AG04449 (cell line): ENCODE data around the gene NXT1.
A peak's percentile ranks its signal among the peaks of the same experiment; 100 is the strongest.

Experiments
- CTCF ChIA-PET: fragments of 350-600 bp; formaldehyde crosslinking; extraction: SDS; loops from one replicate; lab custom pipeline; 2021; ENCODE audit warnings: antibody characterized with exemption; lab: Yijun Ruan, JAX
- POLR2A ChIA-PET: fragments of 400-600, 350-600 bp; formaldehyde crosslinking; extraction: SDS; loops from one replicate; lab custom pipeline; 2020; ENCODE audit warnings: antibody characterized with exemption, inconsistent platforms; lab: Yijun Ruan, JAX
- DNase-seq: peaks from one replicate; pipeline ENCODE4 v3.0.0-alpha.2; 2010; ENCODE audit warnings: low read depth, low spot score
- H3K4me3 ChIP-seq: 2 replicates; pipeline ENCODE4 v1.5.1; 2011; ENCODE audit warnings: low read depth, mild to moderate bottlenecking, control low read depth, low read length
- TF ChIP-seq, protein P1 (sequence below): IDR thresholded peaks from one replicate; pipeline ENCODE4 v1.5.1; 2011; ENCODE audit warnings: mild to moderate bottlenecking, moderate library complexity, low read length, control low read depth, inconsistent platforms; ENCODE audit not compliant: insufficient read depth; ENCODE audit errors: missing control alignments

NXT1 gene

DNA sequence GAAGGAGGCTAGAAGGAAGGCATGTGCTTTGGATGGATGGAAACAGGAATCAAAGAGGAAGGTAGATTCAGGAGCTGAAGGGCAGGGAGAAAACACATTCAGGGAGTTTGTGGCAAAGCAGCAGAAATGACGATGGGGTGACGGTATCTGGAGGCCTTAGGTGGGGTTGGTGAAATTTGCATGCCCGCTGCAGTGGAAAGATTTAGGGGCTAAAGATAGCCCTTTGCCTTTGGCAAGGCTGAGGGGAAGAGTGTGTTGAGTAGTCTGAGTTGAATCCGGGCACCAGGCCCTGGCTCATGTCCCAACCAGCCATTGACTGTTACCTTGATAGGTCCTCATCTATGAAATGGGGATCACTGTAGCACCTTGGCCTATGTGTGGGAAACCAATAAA lies 12.7 kb downstream of the NXT1 start:
- TF ChIP-seq, protein P1, sequence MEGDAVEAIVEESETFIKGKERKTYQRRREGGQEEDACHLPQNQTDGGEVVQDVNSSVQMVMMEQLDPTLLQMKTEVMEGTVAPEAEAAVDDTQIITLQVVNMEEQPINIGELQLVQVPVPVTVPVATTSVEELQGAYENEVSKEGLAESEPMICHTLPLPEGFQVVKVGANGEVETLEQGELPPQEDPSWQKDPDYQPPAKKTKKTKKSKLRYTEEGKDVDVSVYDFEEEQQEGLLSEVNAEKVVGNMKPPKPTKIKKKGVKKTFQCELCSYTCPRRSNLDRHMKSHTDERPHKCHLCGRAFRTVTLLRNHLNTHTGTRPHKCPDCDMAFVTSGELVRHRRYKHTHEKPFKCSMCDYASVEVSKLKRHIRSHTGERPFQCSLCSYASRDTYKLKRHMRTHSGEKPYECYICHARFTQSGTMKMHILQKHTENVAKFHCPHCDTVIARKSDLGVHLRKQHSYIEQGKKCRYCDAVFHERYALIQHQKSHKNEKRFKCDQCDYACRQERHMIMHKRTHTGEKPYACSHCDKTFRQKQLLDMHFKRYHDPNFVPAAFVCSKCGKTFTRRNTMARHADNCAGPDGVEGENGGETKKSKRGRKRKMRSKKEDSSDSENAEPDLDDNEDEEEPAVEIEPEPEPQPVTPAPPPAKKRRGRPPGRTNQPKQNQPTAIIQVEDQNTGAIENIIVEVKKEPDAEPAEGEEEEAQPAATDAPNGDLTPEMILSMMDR, result no peak
- CTCF ChIA-PET, result interaction anchor here (2.1 kb wide), 1 partner anchor 13 kb away, joined by 7 read pairs; no protein-coding TSS in a partner anchor
- POLR2A ChIA-PET, result no interaction called here
- DNase-seq, result no peak
- peak overlapping the region; percentile 79 for H3K4me3 ChIP-seq

DNA sequence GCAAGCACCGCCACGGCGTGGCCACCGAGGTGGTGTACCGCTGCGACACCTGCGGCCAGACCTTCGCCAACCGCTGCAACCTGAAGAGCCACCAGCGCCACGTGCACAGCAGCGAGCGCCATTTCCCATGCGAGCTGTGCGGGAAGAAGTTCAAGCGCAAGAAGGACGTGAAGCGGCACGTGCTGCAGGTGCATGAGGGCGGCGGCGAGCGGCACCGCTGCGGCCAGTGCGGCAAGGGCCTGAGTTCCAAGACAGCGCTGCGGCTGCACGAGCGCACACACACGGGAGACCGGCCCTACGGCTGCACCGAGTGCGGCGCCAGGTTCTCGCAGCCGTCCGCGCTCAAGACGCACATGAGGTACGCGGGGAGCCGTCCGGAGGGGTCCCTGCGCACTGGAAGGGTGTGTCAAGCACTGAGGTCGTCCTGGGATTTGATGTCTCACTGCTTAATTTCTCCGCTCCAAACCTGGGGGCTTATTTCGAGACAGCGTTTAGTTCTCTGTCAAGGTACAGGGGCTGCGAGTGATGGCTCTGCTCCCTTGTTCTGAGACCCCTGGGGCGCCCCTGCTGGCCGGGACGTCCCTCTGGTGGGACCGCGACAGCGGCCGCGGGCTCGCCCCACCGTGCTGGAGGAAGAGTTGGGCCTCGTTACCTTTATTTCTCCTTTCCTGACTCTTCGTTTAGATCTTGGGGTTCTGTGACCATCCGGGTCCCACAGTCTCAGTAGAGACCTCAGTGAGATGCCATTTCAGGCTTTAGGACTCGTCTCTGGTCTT lies 15.0 kb downstream of the NXT1 start:
- ChIA-PET CTCF (interaction anchor here (1.4 kb wide), 1 partner anchor 9 kb away, joined by 4 read pairs; no protein-coding TSS in a partner anchor), POLR2A (no interaction called here)
- TF ChIP-seq, protein P1, result no peak
- no peak for DNase-seq
- no peak overlapping the region for H3K4me3 ChIP-seq

DNA sequence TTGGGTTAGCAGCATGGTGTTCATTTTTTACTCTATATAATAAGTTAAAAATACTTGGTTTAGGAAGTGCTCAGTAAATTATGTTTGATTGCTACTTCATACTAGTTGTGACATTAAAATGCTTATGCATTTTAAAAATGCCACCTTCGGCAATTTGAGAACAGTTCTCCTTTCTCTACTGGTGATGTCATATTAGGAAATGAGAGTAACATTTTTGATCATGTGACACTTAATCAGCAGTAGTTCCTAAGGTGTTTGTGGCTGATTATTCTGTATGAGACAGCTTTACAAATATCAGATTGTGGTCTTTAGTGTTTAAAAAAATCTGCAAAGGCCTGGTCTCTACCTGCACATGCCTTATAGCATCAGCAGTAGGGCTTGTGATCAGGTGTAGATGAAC lies 15.8 kb downstream of the NXT1 start:
- ChIA-PET POLR2A (no interaction called here), CTCF (interaction anchor here (1.1 kb wide), 1 partner anchor 55 kb away, joined by 4 read pairs; the partner anchor contains the start of gene NAPB)
- no peak for DNase-seq
- TF ChIP-seq, protein P1, result no peak
- no peak overlapping the region for H3K4me3 ChIP-seq

DNA sequence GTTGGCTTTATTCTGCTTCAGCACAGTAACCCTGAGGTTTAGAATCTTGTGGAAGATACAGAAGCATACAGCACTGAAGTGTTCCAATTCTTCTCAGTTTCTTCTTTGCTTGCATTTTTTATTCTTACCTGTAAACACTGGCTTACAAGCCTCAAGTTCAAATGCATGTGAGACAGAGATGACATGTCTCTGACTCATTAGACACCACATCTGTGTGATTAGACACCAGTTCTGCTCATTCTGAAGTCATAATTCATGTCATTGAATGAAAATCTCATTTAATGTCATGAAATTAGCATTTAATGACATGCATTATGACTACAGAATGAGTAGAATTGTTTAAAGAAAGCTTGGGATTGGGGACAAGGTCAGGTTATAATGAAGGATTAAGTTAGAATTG lies 17.2 kb downstream of the NXT1 start:
- H3K4me3 ChIP-seq, result no peak overlapping the region
- TF ChIP-seq, protein P1, result no peak
- ChIA-PET CTCF (interaction anchor here (0.6 kb wide), 1 partner anchor 1880 kb away, joined by 3 read pairs; no protein-coding TSS in a partner anchor), POLR2A (interaction anchor here (1.4 kb wide), 1 partner anchor 10 kb away, joined by 3 read pairs; no protein-coding TSS in a partner anchor)
- DNase-seq, result no peak

DNA sequence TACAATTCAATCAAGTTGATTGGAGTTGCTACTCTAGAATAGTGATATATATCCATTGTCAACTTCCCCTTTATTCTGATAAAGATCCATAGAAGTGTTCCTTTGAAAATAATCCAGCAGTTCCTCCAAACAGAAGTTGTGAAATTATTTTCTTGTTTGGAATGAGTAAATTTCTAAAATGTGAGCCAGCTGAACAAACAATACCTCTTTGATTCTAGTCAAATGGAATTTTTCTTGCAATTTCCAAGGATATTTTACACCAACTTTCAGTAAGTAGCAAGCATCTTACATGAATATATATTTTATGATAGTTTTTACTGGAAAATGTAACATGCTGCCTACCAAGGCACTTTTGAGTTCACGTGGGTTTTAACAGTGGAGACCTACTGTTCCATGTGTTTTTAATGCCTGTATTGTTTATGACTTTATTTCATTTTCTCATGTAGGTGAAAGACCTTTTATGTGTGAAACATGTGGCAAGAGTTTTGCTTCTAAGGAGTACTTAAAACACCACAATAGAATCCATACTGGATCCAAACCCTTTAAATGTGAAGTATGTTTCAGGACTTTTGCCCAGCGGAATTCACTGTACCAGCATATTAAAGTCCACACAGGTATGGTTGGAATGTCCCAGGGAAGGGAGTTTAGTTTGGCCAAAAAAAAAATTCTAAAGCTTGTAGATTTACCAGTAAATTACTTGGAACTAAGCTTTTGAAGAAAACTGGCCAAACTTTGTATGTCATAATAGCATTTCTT lies 17.9 kb downstream of the NXT1 start:
- no peak overlapping the region for H3K4me3 ChIP-seq
- TF ChIP-seq, protein P1, result no peak
- peak; percentile 37 for DNase-seq
- CTCF ChIA-PET, result no interaction called here
- POLR2A ChIA-PET, result interaction anchor here (1.4 kb wide), 1 partner anchor 10 kb away, joined by 3 read pairs; no protein-coding TSS in a partner anchor
